Endothelial cell of umbilical vein (primary cell): ENCODE data around the gene NFIA. TPM values are rescaled to one million over a fixed set of nuclear protein-coding genes. Genes with fewer than 3 reads are reported as not detected.

Source experiments
- BruUV-seq: library from RNA; stranded (reverse); fragments of 400-500 nt; replicated peaks from 2 replicates; lab custom pipeline; 2021; lab: Mats Ljungman, UMichigan
- CTCF ChIA-PET: fragments of 300-600, 350-600 bp; sonication (Branson Sonifier 250); formaldehyde crosslinking; loops from one replicate; lab custom pipeline; 2021; ENCODE audit warnings: antibody characterized with exemption, inconsistent platforms; lab: Charles Lee
- POLR2A ChIA-PET: fragments of 300-600, 350-600 bp; sonication (Branson Sonifier 250); formaldehyde crosslinking; loops from one replicate; lab custom pipeline; 2021; ENCODE audit warnings: antibody characterized with exemption, inconsistent platforms; lab: Charles Lee
- DNase-seq: peaks from one replicate; pipeline ENCODE4 v3.0.0-alpha.2; 2011; ENCODE audit warnings: low read depth, low spot score
- FAIRE-seq: peaks from 2 replicates; lab custom pipeline; 2011; peaks lifted over from hg19 to GRCh38; lab: Jason Lieb, UNC
- H2AFZ ChIP-seq: 2 replicates; pipeline ENCODE4 v1.6.0; 2012; ENCODE audit warnings: low read depth, low read length, control low read depth, inconsistent platforms
- H3K27ac ChIP-seq: 2 replicates; pipeline ENCODE4 v1.5.1; 2011; ENCODE audit warnings: low read depth, mild to moderate bottlenecking, control low read depth, low read length, moderate library complexity; ENCODE audit not compliant: insufficient read depth
- H3K27me3 ChIP-seq, 2 experiments: 2 replicates each; pipeline versions ENCODE4 v1.6.0 to v1.6.1; 2011; ENCODE audit warnings: low read length in 2 of 2, mixed read lengths in 1 of 2; ENCODE audit not compliant: control insufficient read depth in 2 of 2, insufficient read depth in 2 of 2
- H3K36me3 ChIP-seq, 2 experiments: 2 replicates in 1 of 2; 3 replicates in 1 of 2; pipeline ENCODE4 v1.5.1; 2011; ENCODE audit warnings: low read length in 2 of 2, mild to moderate bottlenecking in 1 of 2, moderate library complexity in 1 of 2; ENCODE audit not compliant: control insufficient read depth in 2 of 2, insufficient read depth in 2 of 2; ENCODE audit errors: extremely low read depth in 1 of 2
- H3K4me1 ChIP-seq: 3 replicates; pipeline ENCODE4 v1.5.1; 2011; ENCODE audit warnings: mild to moderate bottlenecking, low read length; ENCODE audit not compliant: control insufficient read depth, insufficient read depth; ENCODE audit errors: extremely low read depth
- H3K4me2 ChIP-seq: 2 replicates; pipeline ENCODE4 v1.6.1; 2011; ENCODE audit warnings: low read length, control low read depth, mixed read lengths; ENCODE audit not compliant: insufficient read depth
- H3K4me3 ChIP-seq, 3 experiments: fragments of 200-600 bp in 1 of 3; sonication (generic), shearing (Covaris generic) in 1 of 3; replicated peaks in 1 of 3; 2 replicates each; pipeline ENCODE4 v1.5.1; 2011 to 2016; ENCODE audit warnings: control low read depth in 3 of 3, low read length in 3 of 3, mild to moderate bottlenecking in 2 of 3, inconsistent platforms in 1 of 3, low read depth in 1 of 3, moderate library complexity in 1 of 3; ENCODE audit not compliant: insufficient read depth in 1 of 3
- H3K79me2 ChIP-seq: 2 replicates; pipeline ENCODE4 v1.6.0; 2012; ENCODE audit warnings: low read length, inconsistent platforms; ENCODE audit not compliant: control insufficient read depth, insufficient read depth
- H3K9ac ChIP-seq: replicated peaks from 2 replicates; pipeline ENCODE3; 2011; ENCODE audit warnings: low read length, control low read depth; ENCODE audit not compliant: insufficient read depth; ENCODE audit errors: extremely low read depth
- H3K9me1 ChIP-seq: replicated peaks from 3 replicates; pipeline ENCODE4 v1.6.0; 2011; ENCODE audit warnings: mild to moderate bottlenecking, low read length; ENCODE audit not compliant: control insufficient read depth, insufficient read depth; ENCODE audit errors: extremely low read depth
- H3K9me3 ChIP-seq: replicated peaks from 2 replicates; pipeline ENCODE4 v1.5.1; 2012; ENCODE audit warnings: low read length, inconsistent platforms; ENCODE audit not compliant: control insufficient read depth, insufficient read depth
- H4K20me1 ChIP-seq: replicated peaks from 2 replicates; pipeline ENCODE3; 2011; ENCODE audit warnings: mild to moderate bottlenecking, low read length; ENCODE audit not compliant: control insufficient read depth, insufficient read depth; ENCODE audit errors: extremely low read depth
- EZH2 ChIP-seq: IDR thresholded peaks from 2 replicates; pipeline ENCODE4 v1.6.1; 2012; ENCODE audit warnings: borderline replicate concordance, low read depth, mild to moderate bottlenecking, moderate library complexity, low read length, inconsistent platforms; ENCODE audit not compliant: severe bottlenecking
- GATA2 ChIP-seq: IDR thresholded peaks from 2 replicates; pipeline ENCODE4 v1.7.0; 2011; ENCODE audit warnings: low read depth, mild to moderate bottlenecking, moderate library complexity, mixed read lengths, low read length; ENCODE audit not compliant: insufficient read length, insufficient read depth
- MYC ChIP-seq: IDR thresholded peaks from one replicate; pipeline ENCODE4 v1.6.1; 2011; ENCODE audit warnings: mild to moderate bottlenecking, low read depth, low read length
- POLR2A ChIP-seq: IDR thresholded peaks from 2 replicates; pipeline ENCODE4 v1.6.1; 2012; ENCODE audit warnings: low read depth, mild to moderate bottlenecking, control low read depth, low read length
- POLR2AphosphoS5 ChIP-seq: IDR thresholded peaks from 2 replicates; pipeline ENCODE4 v1.6.1; 2012; ENCODE audit warnings: low read depth, mild to moderate bottlenecking, control low read depth, low read length, moderate library complexity; ENCODE audit not compliant: insufficient read depth
- dilution Hi-C: fragments of 300-500 bp; cut with MboI; formaldehyde crosslinking; loops from one replicate; pipeline ENCODE4 v1.15.0; 2019; ENCODE audit warnings: low sequenced_read_pairs; ENCODE audit not compliant: extremely low pct_ligation_motif_present
- intact Hi-C: fragments of 100-400 bp; cut with micrococcal nuclease; formaldehyde crosslinking; loops from one replicate; pipeline ENCODE4 v1.10.0; 2022
- polyA plus RNA-seq, 4 experiments: library from polyadenylated mRNA; depleted of rRNA in 3 of 4; stranded (reverse) in 3 of 4; unstranded in 1 of 4; fragments of >200 nt; gene quantifications; 2 replicates each; pipeline versions ENCODE4 v1.2.1 to v1.2.3, GENCODE V29; 2011 to 2012; ENCODE audit warnings: missing spikeins in 1 of 4
- total RNA-seq: library from RNA; stranded (reverse); gene quantifications from 2 replicates; pipeline ENCODE4 v1.2.3, GENCODE V29; 2021
- TF ChIP-seq, protein P1 (sequence below): IDR thresholded peaks from 2 replicates; pipeline ENCODE4 v1.6.1; 2011; ENCODE audit not compliant: insufficient read depth, insufficient read length

Gene NFIA
- total and polyA plus RNA-seq, 2 donors (not counting 3 experiments of a cell fraction or from before 2014, with no cell fraction given), result 25.5 to 47.0 TPM

DNA sequence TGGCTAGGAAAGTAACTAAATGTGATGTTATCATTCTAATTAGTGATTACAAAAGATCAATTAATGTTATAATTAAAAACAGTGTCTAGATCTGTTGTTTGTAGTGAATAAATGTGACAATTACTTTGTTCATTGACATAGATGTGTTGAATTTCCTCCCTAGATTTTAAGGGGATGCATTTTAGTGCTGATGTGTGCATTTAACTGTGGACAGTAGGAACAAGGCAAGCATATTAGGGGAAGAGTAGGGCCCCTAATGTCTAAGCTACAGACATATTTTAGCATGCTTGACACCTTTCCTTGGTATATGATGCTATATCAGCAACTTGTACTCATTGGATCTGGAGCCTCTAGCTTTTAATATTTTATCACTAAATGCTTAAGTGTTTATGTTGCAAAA lies 48.9 kb downstream of the NFIA start:
- ChIA-PET POLR2A (interaction anchor here (0.6 kb wide), 1 partner anchor 51 kb away, joined by 3 read pairs; no protein-coding TSS in a partner anchor), CTCF (interaction anchor here (1.3 to 1.8 kb wide), 3 partner anchors 9 to 11 kb away, joined by 4 to 6 read pairs (median 4); no protein-coding TSS in a partner anchor)
- no TSS peak for BruUV-seq
- TF ChIP-seq GATA2 (no peak), MYC (no peak), POLR2A (no peak), POLR2AphosphoS5 (no peak), EZH2 (no peak)
- TF ChIP-seq, protein P1, sequence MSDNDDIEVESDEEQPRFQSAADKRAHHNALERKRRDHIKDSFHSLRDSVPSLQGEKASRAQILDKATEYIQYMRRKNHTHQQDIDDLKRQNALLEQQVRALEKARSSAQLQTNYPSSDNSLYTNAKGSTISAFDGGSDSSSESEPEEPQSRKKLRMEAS, result no peak
- dilution Hi-C loops, result no loop called here
- FAIRE-seq (no peak), DNase-seq (no peak)
- H3K9me3 ChIP-seq, result no peaks in the 10 kb centered on the region
- no peak overlapping the region for H3K9ac ChIP-seq
- no peaks in the 10 kb centered on the region for H3K36me3 ChIP-seq
- peaks cover 23% of the 10 kb centered on the region for H3K4me1 ChIP-seq
- intact Hi-C loops, result loop anchor here (5.0 kb wide), 1 partner anchor 156 kb away; no protein-coding TSS in a partner anchor
- H3K27me3 ChIP-seq, result no peaks in the 10 kb centered on the region
- no peak overlapping the region for H3K27ac ChIP-seq
- peaks cover 14% of the 10 kb centered on the region for H3K79me2 ChIP-seq
- no peaks in the 10 kb centered on the region for H3K9me1 ChIP-seq
- no peaks in the 10 kb centered on the region for H4K20me1 ChIP-seq
- no peak overlapping the region for H2AFZ ChIP-seq
- no peak overlapping the region for H3K4me3 ChIP-seq
- no peak overlapping the region for H3K4me2 ChIP-seq

DNA sequence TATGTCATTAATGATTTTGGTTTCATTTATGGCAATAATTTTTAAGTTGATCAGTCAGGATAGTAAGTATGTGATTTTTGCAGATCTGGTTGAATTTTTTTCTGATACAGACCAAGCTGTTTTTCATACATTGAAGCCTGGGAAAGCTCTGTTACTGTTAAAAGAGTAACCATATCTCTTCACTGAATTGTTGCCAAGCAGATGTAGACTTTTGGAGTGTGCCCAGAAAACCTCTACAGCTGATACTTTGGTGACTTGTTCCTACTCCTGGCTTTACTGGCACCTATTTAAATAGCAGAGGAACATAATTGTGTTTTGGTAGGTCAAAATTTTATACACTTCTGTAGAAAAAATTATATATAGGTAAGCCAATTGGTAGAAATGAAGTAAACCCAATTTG lies 49.4 kb downstream of the NFIA start:
- no peaks in the 10 kb centered on the region for H3K9me1 ChIP-seq
- H3K9ac ChIP-seq, result no peak overlapping the region
- intact Hi-C loops, result loop anchor here (1.0 to 5.0 kb wide), 4 partner anchors 52 to 207 kb away; no protein-coding TSS in a partner anchor
- no peak for TF ChIP-seq EZH2
- BruUV-seq, result no TSS peak
- no peaks in the 10 kb centered on the region for H4K20me1 ChIP-seq
- H3K79me2 ChIP-seq, result peaks cover 14% of the 10 kb centered on the region
- ChIA-PET CTCF (interaction anchor here (1.3 to 1.8 kb wide), 3 partner anchors 9 to 11 kb away, joined by 4 to 6 read pairs (median 4); no protein-coding TSS in a partner anchor), POLR2A (interaction anchor here (0.6 kb wide), 1 partner anchor 50 kb away, joined by 3 read pairs; no protein-coding TSS in a partner anchor)
- peak overlapping the region; percentile 85 for H3K4me2 ChIP-seq
- H2AFZ ChIP-seq, result peak overlapping the region; percentile 64
- H3K36me3 ChIP-seq, result no peaks in the 10 kb centered on the region
- no peak overlapping the region for H3K4me3 ChIP-seq
- no peak overlapping the region for H3K27ac ChIP-seq
- peaks cover 23% of the 10 kb centered on the region for H3K4me1 ChIP-seq
- DNase-seq, result peak; percentile 64
- no peaks in the 10 kb centered on the region for H3K27me3 ChIP-seq
- FAIRE-seq, result no peak
- H3K9me3 ChIP-seq, result no peaks in the 10 kb centered on the region
- dilution Hi-C loops, result no loop called here
